HG02623 (cell line): ENCODE results near the gene OPCML.

ENCODE experiments used
- ATAC-seq: cut with Tn5 transposase; IDR thresholded peaks from one replicate; pipeline ENCODE4 v1.9.1; 2021; ENCODE audit warnings: moderate library complexity; ENCODE audit not compliant: unreplicated experiment

OPCML gene

DNA sequence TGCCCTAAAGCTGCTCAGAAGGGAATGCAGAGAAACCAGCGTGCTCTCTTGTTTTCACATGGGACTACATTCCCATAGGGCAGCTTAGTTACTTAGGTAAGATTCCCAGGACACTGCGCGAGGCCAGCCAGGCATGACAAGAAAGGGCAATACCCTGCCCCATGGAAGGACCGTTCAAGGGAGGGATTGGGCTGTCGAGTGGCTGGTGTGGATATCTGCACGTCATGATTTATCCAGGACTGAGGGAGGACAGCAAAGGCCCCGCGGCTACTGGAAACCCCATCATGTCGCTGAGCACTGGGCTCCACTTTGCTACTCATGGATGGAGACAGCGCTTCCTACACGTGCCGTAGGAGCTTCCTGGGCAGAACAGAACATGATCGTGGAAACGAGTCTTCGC is 169.4 kb downstream of the OPCML start:
- ATAC-seq = no peak

DNA sequence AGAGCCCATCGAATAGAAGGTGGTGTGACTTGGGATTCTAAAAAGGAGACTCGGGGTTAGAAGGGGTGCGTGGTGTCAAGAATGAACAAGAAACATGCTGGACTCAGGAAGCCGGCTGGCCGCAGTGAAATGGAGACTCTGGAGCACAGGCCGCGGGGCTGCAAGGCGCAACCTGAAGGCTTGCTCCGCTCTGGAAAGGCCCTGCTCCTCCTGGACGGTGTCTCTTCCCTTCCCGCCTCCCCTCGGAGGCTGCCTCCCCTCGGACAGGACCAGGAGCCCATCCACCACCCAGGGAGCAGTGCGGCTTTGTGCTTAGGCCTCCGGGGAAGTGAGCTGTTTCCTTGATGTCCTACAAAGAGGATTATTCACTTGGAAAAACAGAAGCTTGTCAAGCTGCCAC is 170.1 kb downstream of the OPCML start:
- no peak for ATAC-seq

DNA sequence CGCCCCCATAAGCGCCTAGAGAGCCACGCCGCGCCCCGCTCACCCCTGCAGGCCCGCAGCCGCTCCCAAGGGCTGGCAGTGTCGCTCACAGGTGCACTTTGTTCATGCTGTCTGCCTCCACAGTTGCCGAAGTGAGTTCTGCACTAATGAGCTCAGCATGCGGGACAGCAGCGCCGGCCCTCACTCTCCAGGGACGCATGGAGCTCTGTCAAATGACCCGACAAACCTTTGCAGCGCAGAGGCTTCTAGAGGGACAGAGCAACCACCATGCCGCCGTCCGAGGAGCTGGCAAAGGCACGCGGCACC is 170.7 kb downstream of the OPCML start:
- ATAC-seq = no peak

DNA sequence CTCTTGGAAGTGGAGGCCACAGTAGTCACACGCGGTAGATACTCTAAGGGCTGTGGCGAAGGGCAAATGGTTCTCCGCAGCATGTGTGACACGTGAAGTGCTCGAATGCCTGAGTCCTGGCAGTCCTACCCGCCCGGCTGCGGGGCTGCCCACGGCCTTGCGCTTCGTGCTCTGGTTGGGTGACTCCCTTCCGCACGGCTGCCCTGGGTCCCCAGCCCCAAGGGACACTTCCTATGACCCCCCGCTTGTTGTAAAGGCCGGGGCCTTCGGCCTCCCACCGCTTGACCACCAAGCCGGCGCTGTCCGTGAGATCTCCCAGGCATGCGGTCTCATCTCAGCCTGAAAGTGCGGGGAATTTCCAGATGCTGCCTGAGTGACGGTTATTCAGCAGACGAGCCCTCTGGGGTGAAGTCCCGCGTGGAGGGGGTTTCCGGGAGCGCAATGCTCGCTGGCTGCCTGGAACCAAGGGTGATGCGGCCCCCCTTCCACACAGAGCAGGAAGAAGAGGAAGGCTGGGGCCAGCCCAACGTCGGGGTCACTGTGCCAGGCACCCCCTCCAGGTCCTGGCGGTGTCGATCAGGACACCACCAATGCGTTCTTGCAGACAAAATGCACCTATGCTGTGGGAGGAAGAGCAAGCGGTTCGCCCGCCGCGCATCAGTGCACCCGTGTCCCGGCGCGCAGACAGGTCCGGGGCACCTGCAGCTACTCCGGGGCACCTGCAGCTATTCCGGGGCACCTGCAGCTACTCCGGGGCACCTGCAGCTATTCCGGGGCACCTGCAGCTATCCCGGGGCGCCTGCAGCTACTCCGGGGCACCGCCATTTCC is 171.2 kb downstream of the OPCML start:
- no peak for ATAC-seq

DNA sequence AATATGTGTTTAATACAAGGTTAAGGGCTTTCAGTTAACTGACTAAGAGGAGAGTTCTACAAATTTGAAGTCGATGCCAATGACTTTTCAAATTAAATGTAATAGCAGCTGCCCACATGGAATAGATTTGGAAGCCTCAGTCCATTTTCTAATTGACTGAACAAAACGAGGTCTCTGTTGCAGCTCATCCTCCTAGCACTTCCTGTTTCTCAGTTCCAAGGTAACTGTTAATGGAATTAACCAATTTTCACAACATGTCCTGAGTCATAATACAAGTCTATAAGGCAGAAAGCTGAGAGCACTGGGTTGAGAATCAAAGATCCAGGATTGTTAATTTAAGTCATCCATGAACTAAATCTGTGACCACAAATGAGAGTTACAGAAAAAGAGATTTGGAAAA is 177.2 kb downstream of the OPCML start:
- ATAC-seq = no peak

DNA sequence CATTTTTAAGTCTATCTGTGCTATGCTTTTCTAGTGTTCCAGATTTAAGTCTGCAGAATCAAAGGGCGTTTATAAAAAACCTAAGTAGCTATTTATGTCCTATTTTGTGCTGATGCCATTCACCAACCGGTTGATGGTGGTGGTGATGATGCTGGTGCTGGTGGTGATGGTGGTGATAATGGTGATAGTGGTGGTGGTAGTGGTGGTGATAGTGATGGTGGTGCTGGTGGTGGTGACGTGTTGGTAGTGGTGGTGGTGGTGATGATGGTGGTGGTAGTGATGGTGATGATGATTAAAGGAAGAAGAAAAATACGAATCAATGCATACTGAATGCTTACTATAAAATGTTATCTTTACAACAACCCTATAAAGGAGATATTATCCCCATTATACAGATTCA is 178.2 kb downstream of the OPCML start:
- no peak for ATAC-seq

DNA sequence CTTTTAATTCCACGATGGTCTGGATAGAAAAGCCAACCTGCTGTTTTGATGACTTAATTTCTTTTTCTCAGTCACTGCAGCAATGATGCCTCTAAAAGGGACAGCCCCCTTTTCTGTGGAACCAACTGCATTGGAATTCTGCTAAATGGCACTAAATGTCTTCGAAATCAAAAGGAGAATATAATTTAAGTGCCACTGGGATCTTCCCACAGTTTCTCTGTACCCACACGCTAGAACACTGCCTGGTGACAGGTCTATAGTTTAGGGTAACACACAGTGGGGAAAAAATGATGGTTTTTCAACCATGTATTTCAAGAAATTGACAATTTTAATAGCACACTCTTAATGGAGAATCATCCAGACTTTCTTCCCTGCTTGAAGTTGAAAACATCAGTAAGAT is 182.3 kb downstream of the OPCML start:
- ATAC-seq = no peak

DNA sequence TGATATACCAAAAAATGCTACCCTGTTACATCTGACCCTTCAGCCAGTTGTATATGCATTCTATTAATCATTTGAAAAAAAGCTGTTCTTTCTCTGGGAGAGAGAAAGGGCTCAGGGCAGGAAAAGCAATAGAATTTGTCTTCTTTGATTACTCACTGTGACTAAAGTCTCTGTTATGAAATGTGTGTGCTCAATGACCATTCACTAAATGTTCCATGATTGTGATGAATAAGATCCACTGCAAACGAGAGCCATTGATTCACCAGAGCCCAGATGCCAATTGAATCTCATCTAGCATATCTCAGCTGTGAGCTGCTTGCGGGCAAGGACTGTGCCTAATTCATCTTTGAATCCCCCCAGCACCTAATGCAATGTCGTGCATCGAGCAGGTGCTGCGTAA is 184.3 kb downstream of the OPCML start:
- ATAC-seq = no peak

DNA sequence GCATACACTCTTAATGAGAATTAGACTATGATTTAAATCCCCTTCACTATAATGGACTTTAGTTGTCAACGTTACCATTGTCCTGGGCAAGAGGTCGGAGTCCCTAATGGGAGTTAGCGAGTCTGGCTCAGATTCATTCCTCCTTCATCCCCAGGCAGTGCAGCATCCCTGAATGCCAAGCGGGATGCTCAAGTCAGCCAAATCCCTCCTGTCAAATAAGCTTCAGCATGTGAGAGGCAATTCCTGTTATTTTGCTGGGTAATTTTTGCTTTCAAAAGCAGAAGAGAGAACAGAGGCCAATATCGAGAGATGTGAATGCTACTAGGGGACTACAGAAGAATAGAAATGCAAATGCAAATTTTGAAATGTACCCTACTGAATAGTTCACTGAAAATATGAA is 186.2 kb downstream of the OPCML start:
- ATAC-seq = no peak

DNA sequence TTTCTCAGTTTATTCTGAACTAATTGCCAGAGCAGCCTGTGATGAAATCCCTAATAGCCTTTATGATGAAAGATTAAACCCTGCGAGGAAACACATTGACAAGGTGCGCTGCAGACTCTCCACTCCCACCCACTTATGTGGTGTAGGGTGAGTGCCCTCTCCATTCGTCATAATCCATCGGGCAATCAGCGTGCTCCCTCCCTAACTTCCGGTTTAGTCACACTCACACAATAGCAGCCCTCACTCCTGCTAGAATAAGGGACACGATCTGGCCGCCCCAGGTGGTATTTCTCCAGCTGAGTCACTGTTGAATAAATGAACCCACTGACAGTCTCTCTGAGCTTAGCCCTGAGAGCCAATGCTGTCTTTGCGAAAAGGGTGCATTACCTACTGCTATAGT is 188.3 kb downstream of the OPCML start:
- ATAC-seq = no peak

DNA sequence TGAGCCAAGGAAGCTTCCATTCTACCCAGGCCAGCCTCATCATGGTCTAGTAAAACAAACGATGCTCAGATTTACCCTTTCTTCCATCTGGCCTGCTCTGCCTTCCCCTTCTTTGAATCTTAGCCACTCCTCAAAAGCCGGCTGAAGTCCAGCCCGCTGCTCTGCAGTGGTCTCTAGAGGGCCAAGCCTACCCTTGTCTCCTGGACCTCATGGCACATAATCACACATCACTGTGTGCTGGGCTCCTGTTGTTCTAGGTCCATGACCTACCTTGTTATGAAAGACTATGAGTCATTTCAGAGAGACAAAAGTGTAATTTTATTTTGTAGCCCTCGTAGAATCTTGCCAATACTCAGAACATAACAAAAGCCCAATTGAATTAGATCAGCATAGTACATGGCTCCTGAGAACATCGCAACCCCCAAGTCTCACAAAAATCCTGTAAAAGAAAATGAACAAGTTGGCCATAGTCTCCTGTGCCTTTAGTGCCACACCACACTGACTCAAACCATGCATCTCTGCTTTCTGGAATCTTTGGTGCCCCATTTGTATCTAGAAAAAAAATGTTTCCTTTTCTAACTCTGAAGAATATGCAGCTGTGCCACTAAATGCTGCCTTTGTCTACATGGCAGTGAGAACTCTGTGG is 192.7 kb downstream of the OPCML start:
- no peak for ATAC-seq

DNA sequence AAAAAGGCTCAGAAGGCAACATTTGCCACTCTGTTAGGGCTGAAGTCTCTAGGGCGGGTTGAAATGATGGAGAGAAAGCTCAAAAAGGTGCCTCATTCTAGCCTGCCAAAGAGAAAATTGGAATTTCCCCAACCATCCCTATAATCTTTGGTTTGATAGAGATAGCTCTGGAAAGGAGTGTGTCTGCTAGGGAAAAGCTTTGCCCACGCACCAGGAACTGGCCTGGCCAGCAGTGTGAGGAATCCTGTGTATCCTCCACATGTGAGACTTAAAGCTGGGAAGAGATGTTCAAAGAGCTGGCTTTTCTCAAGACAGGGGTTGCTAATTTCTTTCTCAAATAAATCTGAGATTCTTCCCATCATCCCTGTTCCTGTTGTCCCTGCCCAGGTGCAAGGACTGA is 193.7 kb downstream of the OPCML start:
- ATAC-seq = no peak

DNA sequence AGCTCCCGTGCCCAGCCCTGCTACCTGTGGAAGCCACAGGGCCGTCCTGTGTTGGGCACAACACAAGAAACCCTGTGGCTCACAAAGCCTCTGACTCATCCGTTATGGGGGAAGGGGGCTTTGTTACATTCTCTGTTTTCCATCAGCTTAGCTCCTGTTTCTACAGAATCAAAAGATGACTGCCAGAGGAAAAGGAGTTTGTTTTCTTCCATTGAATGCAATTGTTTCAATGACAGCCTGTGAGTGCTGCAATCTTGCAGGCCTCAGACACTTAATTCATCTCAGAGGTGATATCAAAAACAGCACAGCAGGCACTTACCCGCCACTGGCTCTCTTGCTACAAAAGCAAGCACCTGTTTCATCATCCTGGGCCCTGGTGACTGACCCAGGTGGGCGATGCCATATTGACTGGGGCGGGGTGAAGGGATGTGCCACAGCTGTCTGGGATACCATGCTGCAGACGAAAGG is 194.3 kb downstream of the OPCML start:
- no peak for ATAC-seq

DNA sequence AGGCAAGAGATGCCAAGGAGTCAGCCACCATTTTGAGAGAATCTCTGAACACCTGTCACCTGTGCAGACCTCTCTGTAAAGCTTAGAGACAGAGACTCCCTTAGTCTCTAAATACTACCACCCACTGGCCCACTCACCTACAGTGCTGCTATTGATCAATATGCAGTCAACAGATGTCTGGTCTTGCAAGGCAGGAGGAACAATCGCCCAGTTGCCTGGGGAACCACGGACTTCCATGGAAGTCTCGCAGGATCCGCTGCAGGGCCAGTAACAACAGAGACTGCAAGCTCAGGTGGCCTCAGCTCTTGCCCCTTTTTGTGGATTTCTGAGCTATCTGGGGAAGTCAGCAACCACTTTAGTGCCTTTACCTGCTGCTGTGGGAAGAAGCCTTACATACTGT is 195.1 kb downstream of the OPCML start:
- ATAC-seq = no peak

DNA sequence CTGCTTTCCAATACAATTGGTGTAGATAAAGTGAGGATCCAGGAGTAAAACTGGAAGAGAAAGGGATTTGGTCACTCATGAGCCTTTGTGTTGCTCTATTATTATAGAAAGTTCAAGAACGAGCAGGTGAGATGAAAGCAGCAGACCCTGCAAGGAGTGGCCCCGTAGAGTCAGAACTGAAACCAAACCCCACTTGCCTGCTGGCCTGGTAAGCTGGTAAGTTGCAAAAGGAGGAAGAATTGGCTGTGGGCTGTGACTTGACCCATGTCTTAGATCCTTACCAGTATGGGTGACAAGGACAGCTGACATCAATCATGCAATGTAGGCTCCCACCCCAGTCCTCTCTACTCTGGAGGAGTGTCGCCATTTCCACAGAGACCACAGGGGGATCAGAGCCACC is 201.3 kb downstream of the OPCML start:
- no peak for ATAC-seq

DNA sequence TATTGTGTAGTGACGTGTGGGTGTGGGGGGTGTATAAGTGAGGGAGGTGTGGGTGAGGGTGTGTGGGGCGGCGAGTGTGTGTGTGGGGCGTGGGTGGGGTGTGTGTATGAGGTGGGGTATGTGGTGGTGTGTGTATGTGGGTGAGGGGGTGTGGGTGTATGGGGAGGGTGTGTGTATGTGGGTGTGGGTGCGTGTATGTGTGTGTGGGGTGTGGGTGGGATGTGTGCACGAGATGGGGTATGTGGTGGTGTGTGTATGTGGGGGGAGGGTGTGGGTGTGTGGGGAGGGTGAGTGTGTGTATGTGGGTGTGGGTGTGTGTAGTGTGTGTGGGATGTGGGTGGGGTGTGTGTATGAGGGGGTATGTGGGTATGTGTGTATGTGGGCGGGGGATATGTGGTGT is 205.5 kb downstream of the OPCML start:
- ATAC-seq = no peak

DNA sequence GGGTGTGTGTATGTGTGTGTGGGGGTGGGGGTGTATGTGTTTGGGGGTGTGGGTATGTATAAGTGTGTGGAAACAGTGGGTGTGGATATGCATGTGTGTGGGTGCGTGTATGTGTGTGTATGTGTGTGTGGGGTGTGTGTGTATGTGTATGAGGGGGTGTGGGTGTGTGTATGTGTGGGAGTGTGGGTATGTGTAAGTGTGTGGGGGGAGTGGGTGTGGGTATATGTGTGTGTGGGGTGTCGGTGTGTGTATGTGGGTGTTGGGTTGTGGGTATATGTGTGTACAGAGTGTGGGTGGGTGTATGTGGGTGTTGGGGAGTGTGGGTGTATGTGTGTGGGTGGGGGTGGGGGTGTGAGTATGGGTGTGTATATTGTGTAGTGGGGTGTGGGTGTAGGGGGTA is 206.0 kb downstream of the OPCML start:
- no peak for ATAC-seq

DNA sequence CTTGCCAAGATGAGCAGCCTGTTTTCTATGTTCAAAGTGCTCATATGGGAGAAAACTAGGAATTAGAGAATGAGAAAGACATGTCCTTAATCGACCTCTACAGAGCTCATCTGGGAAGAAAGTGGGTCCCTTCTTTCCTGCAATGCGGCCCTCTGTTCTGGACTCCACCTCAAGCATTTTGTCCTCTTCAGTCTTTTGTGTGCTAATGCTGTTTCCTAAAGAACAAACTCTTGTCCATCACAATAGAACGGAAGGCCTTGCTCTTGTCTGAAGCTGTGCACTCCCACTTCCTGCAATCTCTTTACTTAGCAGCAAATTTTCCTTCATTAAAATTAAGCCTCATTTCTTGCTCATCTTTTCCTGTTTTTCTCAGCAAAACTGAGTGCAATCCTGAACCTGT is 206.6 kb downstream of the OPCML start:
- ATAC-seq = no peak

DNA sequence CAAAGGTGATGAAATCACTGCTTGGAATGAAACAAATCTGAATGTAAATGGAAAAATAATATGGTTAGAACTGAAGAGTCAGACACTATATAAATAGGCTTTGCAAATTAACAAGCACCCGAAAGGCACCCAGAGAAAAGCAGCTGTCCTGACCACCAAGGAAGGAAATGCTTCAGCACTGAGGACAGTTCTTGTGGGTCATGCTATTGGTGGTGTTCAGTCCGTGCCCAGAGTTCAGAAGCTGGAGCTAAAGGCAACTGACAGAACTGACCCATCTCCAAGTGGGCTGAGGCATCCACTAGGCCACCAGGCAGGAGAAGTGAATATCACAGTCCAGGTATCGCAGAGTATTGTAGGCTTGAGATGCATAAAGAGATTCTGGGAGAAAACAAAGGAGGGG is 208.9 kb downstream of the OPCML start:
- ATAC-seq = no peak

DNA sequence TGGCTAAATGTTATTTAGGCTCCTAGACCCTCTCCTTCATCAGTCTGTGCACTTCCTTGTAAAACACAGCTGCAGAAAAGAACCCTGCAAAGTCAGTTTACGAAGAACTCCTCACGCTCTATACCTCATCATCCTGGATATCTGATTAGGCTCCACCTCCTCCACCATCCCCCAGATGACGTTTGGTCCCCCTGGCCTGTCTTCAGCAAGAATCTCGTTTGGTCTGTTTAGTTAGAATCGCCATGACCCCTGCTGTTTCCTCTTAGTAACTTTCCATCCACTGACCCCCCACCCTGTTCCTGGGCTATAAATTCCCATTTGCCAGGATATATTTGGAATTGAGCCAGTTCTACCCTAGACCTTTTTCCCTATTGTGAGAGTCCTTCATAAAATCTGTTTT is 214.1 kb downstream of the OPCML start:
- ATAC-seq = no peak

DNA sequence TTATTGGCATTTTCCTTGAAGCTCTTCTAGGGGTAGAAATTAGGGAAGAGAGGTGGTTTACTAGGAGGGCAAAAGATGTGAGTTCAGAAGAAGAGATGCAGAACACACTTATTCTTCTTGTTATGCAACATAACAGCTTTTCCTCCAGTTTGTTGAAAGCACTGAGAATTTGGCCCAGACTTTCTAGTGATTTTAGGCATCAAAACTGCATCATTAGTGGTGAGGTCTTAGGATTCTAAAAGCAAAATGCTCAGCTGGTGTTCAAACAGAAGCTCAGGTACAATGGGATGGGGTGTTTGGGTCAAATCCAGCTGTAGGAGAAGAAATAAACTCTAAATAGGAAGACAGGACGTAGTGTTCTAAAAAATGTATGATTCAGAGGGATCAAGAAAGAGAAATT is 221.1 kb downstream of the OPCML start:
- no peak for ATAC-seq

DNA sequence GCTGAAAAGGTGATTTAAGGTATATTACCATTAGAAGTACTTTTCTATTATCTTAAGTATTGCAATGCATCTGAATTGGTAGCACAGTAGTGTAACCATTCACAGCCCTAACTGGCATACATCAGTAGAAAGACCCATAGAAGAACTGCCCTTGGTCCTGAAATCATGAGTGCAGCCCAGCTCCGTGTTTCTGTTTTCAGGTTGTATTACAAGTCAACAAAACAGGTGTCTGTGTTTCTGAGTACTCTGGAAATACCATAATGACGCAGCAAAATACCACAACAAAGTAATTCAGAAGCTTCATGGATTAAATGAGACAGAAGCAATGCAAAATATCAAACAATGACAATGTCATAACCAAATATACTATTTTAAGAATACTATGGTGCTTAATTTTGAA is 226.3 kb downstream of the OPCML start:
- ATAC-seq = no peak
